Measurements from ENCODE around the gene SSPN.
A peak's percentile ranks its signal among the peaks of the same experiment; 100 is the strongest.

Gene SSPN

GRCh38 chr12:26281320-26281719 is 85.9 kb downstream of the SSPN start:
- peak in 7 of 56 donors; percentile 7 to 56 (median 34) for DNase-seq

- DNase-seq = no peak
Measured at GRCh38 chr12:26282339-26282940, 87.1 kb downstream of the SSPN start.

DNA sequence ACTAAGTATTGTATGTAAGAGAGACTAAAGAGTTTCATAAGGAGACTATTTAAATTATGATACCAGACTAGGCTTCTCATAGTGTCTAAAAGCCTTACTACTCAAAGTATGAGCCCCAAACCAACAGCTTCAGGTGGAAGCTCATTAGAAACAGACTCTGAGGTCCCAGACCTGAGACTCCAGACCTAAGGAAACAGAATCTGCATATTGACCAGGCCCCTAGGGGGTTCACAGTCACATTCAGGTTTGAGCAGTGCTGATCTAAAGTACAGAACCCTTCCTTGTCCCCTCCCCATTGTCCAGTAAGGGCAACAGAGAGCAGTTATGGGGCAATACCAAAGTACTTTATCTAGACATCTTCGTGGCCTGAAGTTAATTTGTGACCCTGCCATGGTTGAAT is 87.7 kb downstream of the SSPN start:
- no peak for DNase-seq

- DNase-seq = no peak
Measured at GRCh38 chr12:26283617-26284016, 88.2 kb downstream of the SSPN start.

DNA sequence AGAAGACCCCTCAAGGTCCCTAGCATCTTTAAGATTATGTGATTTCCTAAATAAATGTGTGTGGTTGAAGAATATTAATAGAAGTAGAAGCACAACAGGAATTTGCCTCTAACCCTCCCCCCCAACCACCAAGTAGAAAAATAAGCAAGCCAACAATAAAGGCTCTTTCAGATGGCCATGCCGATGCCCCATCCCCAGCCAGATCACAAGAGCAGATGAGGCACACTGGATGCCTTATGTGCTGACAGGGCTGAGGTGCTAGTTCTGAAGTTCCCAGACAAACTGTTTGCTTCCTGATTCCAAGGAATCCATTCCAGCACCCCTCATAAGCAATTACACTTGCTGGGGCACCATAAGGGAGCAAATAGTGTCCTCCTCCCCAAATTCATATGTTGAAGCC is 90.0 kb downstream of the SSPN start:
- DNase-seq = no peak

DNA sequence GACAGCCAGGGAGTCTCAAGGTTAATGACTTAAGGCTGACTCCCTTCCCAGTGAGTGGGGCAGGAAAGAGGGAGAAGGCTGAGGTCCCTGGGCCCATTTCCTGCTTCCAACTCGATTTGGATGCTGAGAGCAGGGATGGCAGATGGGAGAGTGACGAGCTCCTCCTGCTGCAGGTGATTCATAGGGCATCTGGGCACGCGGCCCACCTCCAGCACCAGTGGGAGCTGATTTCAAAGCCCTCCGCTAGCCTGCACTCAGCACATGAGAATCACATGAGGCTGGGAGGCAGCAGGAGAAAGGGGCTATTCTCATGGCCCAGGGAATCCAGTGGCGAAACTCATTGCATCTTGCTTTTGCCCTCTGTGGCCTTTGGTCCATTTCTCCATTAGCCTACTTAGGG is 90.8 kb downstream of the SSPN start:
- DNase-seq = no peak

- peak in 7 of 56 donors; percentile 9 to 28 (median 11) for DNase-seq
Measured at GRCh38 chr12:26287671-26288381, 92.5 kb downstream of the SSPN start.

GRCh38 chr12:26290565-26290964 is 95.2 kb downstream of the SSPN start:
- DNase-seq = no peak

DNA sequence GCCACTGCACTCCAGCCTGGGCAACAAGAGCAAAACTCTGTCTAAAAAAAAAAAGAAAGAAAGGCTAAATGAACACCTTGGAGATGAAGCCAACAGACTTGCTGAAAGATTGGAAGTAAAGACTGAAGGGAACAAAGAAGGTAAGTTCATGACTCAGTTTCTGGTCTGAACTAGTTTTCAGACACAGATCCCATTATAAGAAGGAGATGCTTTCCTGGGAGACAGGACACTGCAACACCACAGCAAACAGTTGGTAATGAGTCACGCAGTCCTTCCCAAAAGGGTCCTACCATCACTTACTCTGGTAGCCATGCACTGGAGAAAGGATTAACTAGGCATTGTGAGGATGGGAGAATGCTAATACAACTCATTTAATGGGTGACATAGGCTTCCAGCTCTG is 97.2 kb downstream of the SSPN start:
- no peak for DNase-seq

DNA sequence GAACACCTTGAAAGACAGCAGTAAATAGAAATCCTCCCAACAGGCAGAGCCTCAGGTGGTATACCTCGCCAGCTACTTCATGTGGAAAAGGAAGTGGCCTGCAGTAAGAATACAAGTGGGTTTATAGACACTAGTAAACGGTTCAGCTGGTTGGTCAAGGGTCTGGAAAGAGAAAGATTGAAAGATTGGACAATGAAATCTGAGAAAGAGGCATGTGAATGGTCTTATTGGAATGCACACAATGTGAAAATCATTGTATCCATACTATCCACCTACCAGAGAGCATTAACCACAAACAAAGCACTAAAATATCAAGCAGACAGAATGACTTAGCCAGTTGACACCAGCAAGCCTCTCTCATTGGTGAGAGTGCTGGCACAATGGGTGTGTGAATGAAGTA is 98.2 kb downstream of the SSPN start:
- no peak for DNase-seq

GRCh38 chr12:26295001-26295400 is 99.6 kb downstream of the SSPN start:
- no peak for DNase-seq

- DNase-seq = no peak
Measured at GRCh38 chr12:26297396-26298070, 102.2 kb downstream of the SSPN start.

DNA sequence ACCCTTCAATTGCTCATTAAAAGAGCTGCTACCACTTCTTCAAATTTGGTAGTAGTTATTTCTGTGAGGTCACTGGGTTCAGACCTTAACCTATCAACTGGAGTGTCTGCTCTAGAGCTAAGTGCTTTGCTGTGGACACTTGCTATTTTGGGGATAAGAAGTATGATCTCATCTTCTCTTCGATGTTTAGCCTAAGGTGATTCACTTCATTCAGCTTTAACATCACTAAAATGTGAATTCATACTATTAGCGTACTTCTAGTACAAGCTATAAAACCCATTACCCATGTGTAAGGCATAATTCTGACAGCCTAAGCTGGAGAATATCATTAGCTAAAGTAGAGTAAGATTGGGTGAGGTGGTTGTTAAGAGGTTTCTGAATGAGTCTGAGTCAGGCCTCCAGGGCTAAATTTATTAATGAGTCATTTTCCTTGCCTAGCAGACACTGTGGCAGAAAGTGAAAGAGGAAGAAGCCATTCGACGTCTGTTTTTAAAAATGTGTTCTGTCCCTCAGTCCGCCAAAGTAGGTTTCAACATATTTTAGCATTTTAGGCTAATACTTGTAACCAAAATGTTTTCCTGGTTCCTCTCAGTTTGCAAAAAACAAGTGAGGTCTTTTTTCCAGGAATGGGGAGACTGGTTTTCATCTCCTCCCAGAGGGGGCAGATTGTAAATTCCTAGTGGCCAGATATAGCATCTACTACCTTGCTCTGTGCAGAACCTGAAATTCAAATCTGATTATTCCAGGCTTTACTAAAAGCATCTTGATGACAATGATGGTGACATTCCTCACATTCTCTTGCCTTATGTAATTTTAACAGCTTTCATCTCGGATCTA is 103.6 kb downstream of the SSPN start:
- peak in 3 of 56 donors; percentile 12 to 45 (median 13) for DNase-seq

- DNase-seq = no peak
Measured at GRCh38 chr12:26299751-26300150, 104.4 kb downstream of the SSPN start.

Measured in nucleus accumbens (tissue), 56 donors.